ENCODE results near the gene CBLIF.

Gene CBLIF

GRCh38 chr11:59802639-59803176 is 42.6 kb downstream of the CBLIF start:
- peak; percentile 46 for DNase-seq (ENCODE audit: low read depth)
- in situ Hi-C loops (cut with HindIII; ENCODE audit: low sequenced_read_pairs): no loop called here
- TF ChIP-seq, protein P1, sequence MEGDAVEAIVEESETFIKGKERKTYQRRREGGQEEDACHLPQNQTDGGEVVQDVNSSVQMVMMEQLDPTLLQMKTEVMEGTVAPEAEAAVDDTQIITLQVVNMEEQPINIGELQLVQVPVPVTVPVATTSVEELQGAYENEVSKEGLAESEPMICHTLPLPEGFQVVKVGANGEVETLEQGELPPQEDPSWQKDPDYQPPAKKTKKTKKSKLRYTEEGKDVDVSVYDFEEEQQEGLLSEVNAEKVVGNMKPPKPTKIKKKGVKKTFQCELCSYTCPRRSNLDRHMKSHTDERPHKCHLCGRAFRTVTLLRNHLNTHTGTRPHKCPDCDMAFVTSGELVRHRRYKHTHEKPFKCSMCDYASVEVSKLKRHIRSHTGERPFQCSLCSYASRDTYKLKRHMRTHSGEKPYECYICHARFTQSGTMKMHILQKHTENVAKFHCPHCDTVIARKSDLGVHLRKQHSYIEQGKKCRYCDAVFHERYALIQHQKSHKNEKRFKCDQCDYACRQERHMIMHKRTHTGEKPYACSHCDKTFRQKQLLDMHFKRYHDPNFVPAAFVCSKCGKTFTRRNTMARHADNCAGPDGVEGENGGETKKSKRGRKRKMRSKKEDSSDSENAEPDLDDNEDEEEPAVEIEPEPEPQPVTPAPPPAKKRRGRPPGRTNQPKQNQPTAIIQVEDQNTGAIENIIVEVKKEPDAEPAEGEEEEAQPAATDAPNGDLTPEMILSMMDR (IDR thresholded peaks at IDR 0.05; ENCODE audit: low read depth, low read length, missing control alignments): peak; percentile 53
- H3K4me3 ChIP-seq (ENCODE audit: low read depth, low read length): no peak overlapping the region

DNA sequence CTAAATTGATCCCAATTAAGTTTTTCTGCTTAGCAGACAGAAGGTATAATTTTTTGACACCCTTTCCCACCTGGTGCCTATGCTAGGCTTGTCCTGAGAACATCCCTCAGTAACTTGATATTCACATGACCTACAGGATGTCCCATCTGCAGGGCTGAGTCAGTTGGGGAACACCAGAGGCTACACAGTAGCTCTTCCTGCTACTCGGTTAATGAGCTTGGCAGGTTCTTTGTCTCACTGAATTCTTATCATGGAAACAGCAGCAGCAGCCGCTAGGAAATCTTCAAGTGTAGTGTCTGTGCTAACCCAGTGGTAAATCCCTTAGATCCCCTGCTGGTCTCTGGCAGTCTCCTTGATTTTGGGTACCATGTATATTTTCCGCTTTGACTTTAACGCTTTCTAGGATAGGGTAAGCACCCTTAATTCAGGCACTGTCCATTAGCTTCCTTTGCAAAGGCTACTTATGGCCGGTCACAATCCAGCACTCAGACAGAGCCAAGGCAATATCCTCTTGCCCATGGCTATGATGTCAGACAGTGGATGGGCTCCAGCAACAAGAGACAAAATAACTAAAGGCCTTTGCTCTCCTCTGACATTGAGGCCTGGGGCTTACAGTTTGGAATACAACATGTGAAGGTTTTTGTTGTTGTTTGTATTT is 43.2 kb downstream of the CBLIF start:
- H3K4me3 ChIP-seq (ENCODE audit: low read depth, low read length): no peak overlapping the region
- TF ChIP-seq, protein P1 (IDR thresholded peaks at IDR 0.05; ENCODE audit: low read depth, low read length, missing control alignments): no peak
- in situ Hi-C loops (cut with HindIII; ENCODE audit: low sequenced_read_pairs): no loop called here
- DNase-seq (ENCODE audit: low read depth): no peak

DNA sequence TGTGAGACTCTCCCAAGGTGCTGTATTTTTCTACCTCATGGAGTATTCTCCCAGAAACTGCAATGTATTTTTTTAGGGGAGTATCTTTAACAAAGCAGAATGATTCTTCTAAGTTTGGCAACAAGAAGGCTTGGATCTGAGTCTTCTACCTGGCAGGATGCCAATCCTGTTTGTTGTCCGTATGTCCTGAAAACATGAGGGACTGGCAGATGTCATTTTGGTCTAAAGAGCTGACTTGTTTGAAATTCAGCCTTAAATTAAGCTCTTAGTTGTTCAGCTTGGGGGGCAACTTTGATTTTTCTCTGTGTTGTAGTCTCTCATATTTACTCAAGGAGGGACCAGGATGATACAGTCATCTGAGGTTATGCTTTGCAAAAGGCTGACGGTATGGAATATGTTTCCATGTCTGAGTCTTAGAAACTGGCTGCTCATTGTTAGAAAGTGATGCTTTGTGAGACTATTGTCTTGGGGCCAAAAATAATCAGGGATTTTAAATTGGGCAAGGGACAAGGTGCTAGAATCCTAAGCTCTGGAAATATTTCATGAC is 44.1 kb downstream of the CBLIF start:
- H3K4me3 ChIP-seq (ENCODE audit: low read depth, low read length): no peak overlapping the region
- in situ Hi-C loops (cut with HindIII; ENCODE audit: low sequenced_read_pairs): no loop called here
- TF ChIP-seq, protein P1 (IDR thresholded peaks at IDR 0.05; ENCODE audit: low read depth, low read length, missing control alignments): no peak
- no peak for DNase-seq (ENCODE audit: low read depth)

DNA sequence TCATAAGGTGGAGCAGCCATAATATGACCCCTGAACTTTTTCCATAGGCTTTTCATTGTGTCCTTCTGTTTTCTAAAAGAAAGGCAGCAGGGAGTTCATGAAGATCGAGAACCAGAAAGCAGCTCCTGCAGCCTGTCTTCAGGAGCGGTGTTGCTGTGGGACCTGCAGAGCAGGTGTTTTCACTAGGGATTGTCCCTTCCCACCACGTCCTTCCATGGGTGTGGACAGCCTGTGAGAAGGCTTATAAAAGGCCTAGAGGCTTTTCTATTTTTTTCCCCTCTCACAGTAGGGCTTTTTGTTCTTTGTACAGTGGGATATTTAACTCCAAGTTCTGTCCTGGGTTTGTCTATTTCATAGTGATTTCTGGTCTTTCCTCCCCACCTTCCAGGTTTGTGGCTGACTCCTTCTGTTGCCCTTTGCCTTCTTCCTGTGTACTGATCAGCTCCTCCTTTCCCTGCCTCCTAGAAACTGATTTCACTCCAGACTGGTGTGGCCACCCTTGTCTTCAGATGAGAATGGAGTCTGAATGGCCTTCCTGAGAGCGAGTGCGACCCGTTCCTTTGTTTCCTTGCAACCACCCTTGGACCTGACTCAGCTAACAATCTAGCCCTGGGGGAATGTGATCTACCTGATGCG is 44.8 kb downstream of the CBLIF start:
- in situ Hi-C loops (cut with HindIII; ENCODE audit: low sequenced_read_pairs): no loop called here
- TF ChIP-seq, protein P1 (IDR thresholded peaks at IDR 0.05; ENCODE audit: low read depth, low read length, missing control alignments): no peak
- DNase-seq (ENCODE audit: low read depth): no peak
- H3K4me3 ChIP-seq (ENCODE audit: low read depth, low read length): no peak overlapping the region

DNA sequence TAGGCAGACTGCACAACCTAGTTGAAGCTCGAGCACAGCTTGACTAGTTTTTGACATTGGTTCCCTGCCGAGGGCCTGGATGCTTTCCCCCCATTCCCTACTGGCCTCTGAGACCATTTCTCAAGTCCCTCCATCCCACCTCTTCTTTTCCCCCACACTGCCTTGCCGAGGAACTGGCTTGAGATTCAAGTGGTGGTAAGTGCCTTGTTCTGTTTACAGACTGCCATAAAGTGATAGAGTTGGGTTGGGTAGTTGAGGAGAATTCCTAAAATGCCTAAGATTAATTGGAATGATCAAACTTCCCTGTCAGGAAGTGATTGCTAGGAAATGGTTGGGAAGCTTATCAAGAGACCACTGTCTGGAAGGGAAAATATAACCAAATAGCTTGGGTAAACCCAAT is 50.9 kb downstream of the CBLIF start:
- H3K4me3 ChIP-seq (ENCODE audit: low read depth, low read length): no peak overlapping the region
- DNase-seq (ENCODE audit: low read depth): no peak
- TF ChIP-seq, protein P1 (IDR thresholded peaks at IDR 0.05; ENCODE audit: low read depth, low read length, missing control alignments): no peak
- in situ Hi-C loops (cut with HindIII; ENCODE audit: low sequenced_read_pairs): no loop called here

GRCh38 chr11:59792507-59792906 is 52.8 kb downstream of the CBLIF start:
- no peak overlapping the region for H3K4me3 ChIP-seq (ENCODE audit: low read depth, low read length)
- in situ Hi-C loops (cut with HindIII; ENCODE audit: low sequenced_read_pairs): no loop called here
- TF ChIP-seq, protein P1 (IDR thresholded peaks at IDR 0.05; ENCODE audit: low read depth, low read length, missing control alignments): no peak
- DNase-seq (ENCODE audit: low read depth): no peak

All from astrocyte of the cerebellum (primary cell).